HTERT RPE-1 (cell line): ENCODE measurements around the gene CRTC3.

Source experiments
- in situ Hi-C: fragments of 300-500 bp; cut with MboI; formaldehyde crosslinking; loops from 4 replicates; pipeline ENCODE4 v1.14.3; 2020; ENCODE audit warnings: low sequenced_read_pairs

Gene CRTC3

DNA sequence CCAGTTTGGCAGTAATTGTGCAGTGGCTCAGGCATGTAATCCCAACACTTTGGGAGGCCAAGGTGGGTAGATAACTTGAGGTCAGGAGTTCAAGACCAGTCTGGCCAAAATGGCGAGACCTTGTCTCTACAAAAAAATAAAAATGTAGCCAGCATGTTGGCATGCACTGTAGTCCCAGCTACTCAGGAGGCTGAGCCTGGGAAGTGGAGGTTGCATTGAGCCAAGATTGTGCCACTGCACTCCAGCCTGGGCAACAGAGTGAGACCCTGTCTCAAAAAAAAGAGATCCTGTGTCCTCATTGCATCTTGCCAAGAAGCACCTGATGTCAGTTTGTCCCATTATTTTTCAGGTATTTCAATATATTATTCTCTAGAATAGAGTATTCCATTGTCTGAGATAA lies 61.8 kb downstream of the CRTC3 start:
- in situ Hi-C loops = no loop called here

DNA sequence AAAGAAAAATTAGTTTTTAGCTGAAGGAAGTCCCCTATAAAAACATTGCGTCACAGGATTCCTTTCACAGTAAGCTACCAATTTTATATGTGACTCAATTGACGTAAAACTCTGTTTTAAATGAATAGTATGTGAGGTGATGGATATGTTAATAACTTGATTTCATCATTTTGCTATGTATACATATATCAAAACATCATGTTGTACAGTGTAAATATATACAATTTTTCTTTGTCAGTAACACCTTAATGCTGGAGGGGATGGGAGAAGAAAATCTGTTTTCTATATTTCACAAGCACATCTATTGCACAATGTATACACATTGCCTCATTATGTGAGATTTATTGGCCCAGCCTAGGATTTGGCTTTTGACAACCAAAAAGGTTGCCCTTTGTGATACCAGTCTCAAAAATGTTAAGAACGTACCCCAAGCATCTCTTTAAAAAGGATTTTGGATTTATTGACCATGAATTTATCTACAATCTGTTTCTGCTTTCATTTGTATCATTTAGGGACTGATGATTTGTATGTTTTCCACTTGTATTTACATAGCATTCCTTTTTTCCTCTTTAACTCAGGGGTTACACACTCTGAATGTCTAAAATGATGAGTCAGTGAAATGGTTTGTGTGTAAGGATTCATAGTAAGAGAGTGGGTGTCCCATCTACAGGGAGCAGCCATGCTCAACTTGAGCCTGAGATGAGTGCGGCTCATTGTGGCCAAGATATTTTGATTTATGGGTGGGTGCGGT lies 62.6 kb downstream of the CRTC3 start:
- in situ Hi-C loops = no loop called here

DNA sequence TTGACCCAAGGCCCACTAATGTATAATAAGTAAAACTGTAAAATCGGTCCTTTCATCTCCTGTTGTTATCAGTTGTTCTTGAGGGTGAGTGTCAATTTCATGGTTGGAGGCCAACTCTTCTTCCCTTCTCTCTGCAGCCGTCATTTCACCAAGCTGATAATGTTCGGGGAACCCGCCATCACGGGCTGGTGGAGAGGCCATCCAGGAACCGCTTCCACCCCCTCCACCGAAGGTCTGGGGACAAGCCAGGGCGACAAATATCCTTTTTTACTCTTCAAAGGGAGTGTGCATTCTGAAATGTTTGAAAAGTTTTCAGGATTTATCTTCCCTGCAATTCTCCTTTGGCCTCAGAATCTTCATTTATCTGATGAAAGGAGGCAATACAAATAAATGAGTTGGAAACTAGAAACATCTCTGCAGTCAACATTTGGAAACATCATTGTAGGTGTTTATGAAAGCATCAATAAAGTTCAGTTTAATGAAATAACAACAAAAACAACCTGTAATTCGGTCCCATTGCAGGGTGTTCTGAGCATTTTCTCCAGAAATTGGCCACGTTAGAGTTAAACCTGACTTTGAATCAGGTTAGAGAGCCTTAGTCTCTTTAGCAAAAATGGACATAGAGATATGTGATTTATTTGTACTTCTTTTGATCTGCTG lies 63.9 kb downstream of the CRTC3 start:
- in situ Hi-C loops = no loop called here

DNA sequence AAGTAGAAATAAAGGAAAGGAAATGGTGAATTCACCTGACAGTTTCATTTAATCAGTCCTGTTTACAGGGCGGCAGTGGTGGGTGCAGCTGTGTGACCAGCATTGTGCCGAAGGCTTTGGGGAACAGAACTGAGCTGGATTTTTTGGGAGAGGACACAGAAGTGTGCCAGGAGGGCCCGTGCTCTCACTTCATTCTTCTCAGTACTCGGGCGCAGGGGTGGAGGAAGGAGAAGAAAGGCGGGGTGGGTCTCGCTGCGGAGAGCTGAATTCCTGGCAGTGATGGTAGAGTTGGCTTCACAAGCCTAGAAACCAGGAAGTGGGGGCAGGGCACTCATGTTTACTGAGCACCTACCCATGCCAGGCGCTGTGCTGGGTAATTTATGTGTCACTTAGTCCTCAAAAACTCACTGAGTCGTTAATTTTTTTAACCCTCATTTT lies 64.6 kb downstream of the CRTC3 start:
- in situ Hi-C loops = no loop called here

- in situ Hi-C loops = no loop called here
Measured at GRCh38 chr15:90595763-90596155, 66.0 kb downstream of the CRTC3 start.

DNA sequence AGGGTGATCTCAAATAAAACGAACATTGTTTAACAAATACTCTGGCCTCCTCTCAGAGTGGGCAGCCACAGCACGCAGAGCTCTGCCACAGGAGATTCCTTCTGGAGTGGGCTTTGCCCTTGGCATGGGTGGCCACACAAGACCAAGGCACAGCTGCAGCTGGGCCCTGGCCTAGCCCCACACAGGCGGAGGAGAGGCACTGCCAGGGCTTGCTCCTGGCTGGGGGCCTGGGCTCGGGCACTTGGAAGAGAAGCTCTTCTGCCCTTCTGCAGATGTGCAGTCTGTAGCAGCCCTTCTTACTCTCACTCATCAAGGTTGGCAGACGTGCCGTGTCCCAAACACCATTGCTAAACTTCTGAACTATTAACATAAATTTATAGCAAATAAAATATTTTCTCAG lies 67.2 kb downstream of the CRTC3 start:
- in situ Hi-C loops = no loop called here

DNA sequence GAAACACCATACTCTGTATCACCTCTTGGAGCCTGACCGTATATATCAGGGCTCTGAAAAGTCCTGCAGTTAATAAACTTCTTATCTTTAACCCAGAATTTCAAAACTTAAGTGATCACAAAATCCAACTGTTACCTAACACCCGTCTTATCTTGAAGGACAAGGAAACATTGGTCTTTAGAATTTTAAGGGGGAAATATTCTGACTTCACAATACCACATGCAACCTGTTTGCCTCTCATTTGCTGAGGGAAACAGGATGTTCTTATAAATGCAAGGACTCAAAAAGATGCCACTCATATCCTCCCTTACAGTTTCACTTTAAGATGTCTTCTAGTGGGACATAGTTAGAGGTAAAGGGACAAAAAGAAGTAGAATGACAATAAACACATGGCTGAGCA lies 67.9 kb downstream of the CRTC3 start:
- in situ Hi-C loops = no loop called here

DNA sequence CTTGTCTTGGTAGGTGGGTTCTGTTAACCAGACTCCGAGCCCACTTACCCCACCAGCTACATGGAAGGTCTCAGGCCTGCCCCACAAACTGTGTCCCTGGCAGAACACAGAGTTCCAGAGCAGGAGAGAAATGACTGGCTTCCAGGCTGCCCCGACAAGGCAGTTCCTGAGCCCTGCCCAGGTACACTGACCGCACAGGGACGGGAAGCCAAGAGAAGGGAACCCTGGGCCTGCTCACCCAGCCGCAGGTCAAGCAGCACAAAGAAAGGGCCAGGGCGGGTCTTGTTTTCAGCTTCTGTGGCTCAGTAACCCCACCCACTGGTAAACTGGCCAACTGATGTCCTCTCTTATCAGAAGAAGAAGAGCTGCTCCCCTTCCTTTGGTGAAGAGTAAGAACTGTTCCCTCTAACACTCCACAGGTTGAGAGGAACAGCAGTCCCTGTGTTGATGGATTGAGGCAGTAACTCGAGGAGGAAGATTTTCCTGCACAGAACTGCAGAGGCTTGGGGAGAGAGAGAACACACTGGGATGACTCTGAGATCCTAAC lies 68.4 kb downstream of the CRTC3 start:
- in situ Hi-C loops = no loop called here

DNA sequence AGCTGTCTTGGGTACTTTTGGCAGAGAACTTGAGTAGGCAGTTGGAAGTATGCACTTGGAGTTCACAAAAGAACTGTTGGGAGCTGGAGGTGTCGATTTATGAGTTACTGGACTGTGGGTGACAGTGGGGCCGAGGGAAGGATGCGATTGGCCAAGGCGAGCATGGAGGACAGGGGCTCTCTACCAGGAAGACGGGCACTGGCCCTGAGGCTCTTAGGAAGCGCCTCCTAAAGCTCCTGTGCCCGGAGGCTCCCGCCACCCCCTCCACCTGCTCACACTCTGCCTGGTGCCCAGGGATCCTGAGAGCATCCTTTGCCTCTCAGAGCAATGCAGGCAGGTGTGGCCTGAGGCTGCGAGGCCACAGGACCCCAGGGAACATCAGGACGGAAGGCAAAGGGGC lies 69.0 kb downstream of the CRTC3 start:
- in situ Hi-C loops = no loop called here

GRCh38 chr15:90599116-90599515 lies 69.4 kb downstream of the CRTC3 start:
- in situ Hi-C loops = no loop called here

- in situ Hi-C loops = no loop called here
Measured at GRCh38 chr15:90599644-90600043, 69.9 kb downstream of the CRTC3 start.

DNA sequence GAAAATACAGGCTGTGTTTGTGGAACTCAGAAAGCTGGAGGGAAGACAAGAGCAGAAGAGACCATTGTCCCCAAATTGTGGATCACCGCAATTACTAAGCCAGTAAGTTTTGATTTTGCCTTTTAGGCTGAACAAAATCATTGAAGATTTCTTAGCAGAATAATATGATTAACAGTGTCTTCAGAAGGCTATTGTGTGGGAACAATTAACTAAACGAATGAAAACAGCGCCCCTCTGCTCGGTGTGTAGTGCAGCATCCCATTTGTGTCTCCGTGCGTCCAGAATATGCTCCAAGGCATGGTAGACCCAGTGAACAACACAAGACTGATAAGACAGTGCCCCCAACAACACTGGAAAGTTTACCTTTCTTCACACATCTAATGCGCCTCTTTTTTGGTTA lies 71.2 kb downstream of the CRTC3 start:
- in situ Hi-C loops = no loop called here

GRCh38 chr15:90603893-90604292 lies 74.2 kb downstream of the CRTC3 start:
- in situ Hi-C loops = no loop called here

- in situ Hi-C loops = no loop called here
Measured at GRCh38 chr15:90606641-90607040, 76.9 kb downstream of the CRTC3 start.

- in situ Hi-C loops = no loop called here
Measured at GRCh38 chr15:90607361-90607760, 77.6 kb downstream of the CRTC3 start.

GRCh38 chr15:90609242-90610180 lies 79.8 kb downstream of the CRTC3 start:
- in situ Hi-C loops = no loop called here

GRCh38 chr15:90610190-90610589 lies 80.5 kb downstream of the CRTC3 start:
- in situ Hi-C loops = no loop called here

- in situ Hi-C loops = no loop called here
Measured at GRCh38 chr15:90611157-90611556, 81.4 kb downstream of the CRTC3 start.

DNA sequence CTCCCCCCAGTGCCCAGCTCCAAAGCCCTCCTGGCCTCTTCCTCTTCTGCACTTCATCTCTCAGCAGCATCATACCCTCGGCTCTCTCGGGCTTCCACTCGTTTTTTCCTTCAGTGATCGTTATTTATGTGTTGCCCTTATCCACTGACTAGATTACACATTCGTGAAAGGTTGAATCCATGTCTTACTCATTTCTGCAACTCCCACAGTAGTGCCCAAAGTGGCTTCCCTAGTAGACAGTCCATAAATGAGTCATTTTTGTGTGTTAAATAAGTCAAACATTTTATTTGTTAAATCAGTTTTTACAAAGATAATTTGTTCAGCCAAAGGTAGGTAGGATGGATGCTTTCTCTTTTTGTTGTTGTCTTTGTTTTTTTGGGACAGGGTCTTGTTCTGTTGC lies 87.4 kb downstream of the CRTC3 start:
- in situ Hi-C loops = no loop called here

- in situ Hi-C loops = no loop called here
Measured at GRCh38 chr15:90617668-90618097, 88.0 kb downstream of the CRTC3 start.
